Rectal smooth muscle tissue (tissue), 1 donor: ENCODE measurements around the gene MAMDC2.

Experiments used
- H3K27ac ChIP-seq: one replicate; pipeline ENCODE4 v1.7.0; 2013; ENCODE audit warnings: low read depth, low read length, inconsistent platforms
- H3K27me3 ChIP-seq: one replicate; pipeline ENCODE4 v1.7.0; 2013; ENCODE audit warnings: low read length; ENCODE audit not compliant: control insufficient read depth, insufficient read depth
- H3K36me3 ChIP-seq: one replicate; pipeline ENCODE4 v1.7.0; 2013; ENCODE audit warnings: low read length; ENCODE audit not compliant: control insufficient read depth, insufficient read depth
- H3K4me1 ChIP-seq: one replicate; pipeline ENCODE4 v1.7.0; 2013; ENCODE audit warnings: low read length; ENCODE audit not compliant: control insufficient read depth, insufficient read depth
- H3K4me3 ChIP-seq: one replicate; pipeline ENCODE4 v1.7.0; 2013; ENCODE audit warnings: low read length
- H3K9ac ChIP-seq: one replicate; pipeline ENCODE4 v1.7.0; 2013; ENCODE audit warnings: low read length

MAMDC2 gene

GRCh38 chr9:70134360-70134759 is 90.7 kb downstream of the MAMDC2 start:
- peaks cover 2% of the 10 kb centered on the region for H3K4me1 ChIP-seq
- no peak overlapping the region for H3K9ac ChIP-seq
- H3K36me3 ChIP-seq, result no peaks in the 10 kb centered on the region
- H3K4me3 ChIP-seq, result no peak overlapping the region
- peak overlapping the region; percentile 7 for H3K27ac ChIP-seq
- H3K27me3 ChIP-seq, result no peaks in the 10 kb centered on the region

- Histone ChIP-seq H3K9ac (no peak overlapping the region), H3K36me3 (no peaks in the 10 kb centered on the region), H3K4me3 (no peak overlapping the region), H3K4me1 (peaks cover 2% of the 10 kb centered on the region), H3K27ac (no peak overlapping the region), H3K27me3 (no peaks in the 10 kb centered on the region)
Measured at GRCh38 chr9:70135176-70135575, 91.5 kb downstream of the MAMDC2 start.

- H3K4me1 ChIP-seq, result peaks cover 2% of the 10 kb centered on the region
- H3K36me3 ChIP-seq, result no peaks in the 10 kb centered on the region
- no peak overlapping the region for H3K27ac ChIP-seq
- H3K9ac ChIP-seq, result no peak overlapping the region
- no peaks in the 10 kb centered on the region for H3K27me3 ChIP-seq
- no peak overlapping the region for H3K4me3 ChIP-seq
Measured at GRCh38 chr9:70136632-70137031, 93.0 kb downstream of the MAMDC2 start.

GRCh38 chr9:70137577-70137976 is 93.9 kb downstream of the MAMDC2 start:
- peaks cover 2% of the 10 kb centered on the region for H3K4me1 ChIP-seq
- H3K36me3 ChIP-seq, result no peaks in the 10 kb centered on the region
- H3K4me3 ChIP-seq, result no peak overlapping the region
- no peak overlapping the region for H3K27ac ChIP-seq
- no peak overlapping the region for H3K9ac ChIP-seq
- H3K27me3 ChIP-seq, result no peaks in the 10 kb centered on the region

- H3K36me3 ChIP-seq, result peaks cover 3% of the 10 kb centered on the region
- no peak overlapping the region for H3K4me3 ChIP-seq
- H3K4me1 ChIP-seq, result no peaks in the 10 kb centered on the region
- no peaks in the 10 kb centered on the region for H3K27me3 ChIP-seq
- H3K9ac ChIP-seq, result no peak overlapping the region
- no peak overlapping the region for H3K27ac ChIP-seq
Measured at GRCh38 chr9:70142101-70142500, 98.5 kb downstream of the MAMDC2 start.

- H3K27ac ChIP-seq, result peak overlapping the region; percentile 66
- peaks cover 3% of the 10 kb centered on the region for H3K36me3 ChIP-seq
- H3K9ac ChIP-seq, result no peak overlapping the region
- H3K4me3 ChIP-seq, result no peak overlapping the region
- H3K27me3 ChIP-seq, result no peaks in the 10 kb centered on the region
- H3K4me1 ChIP-seq, result no peaks in the 10 kb centered on the region
Measured at GRCh38 chr9:70143394-70144130, 99.9 kb downstream of the MAMDC2 start.

GRCh38 chr9:70144131-70144503 is 100.5 kb downstream of the MAMDC2 start:
- Histone ChIP-seq H3K36me3 (peaks cover 3% of the 10 kb centered on the region), H3K4me1 (no peaks in the 10 kb centered on the region), H3K27ac (no peak overlapping the region), H3K4me3 (no peak overlapping the region), H3K9ac (no peak overlapping the region), H3K27me3 (no peaks in the 10 kb centered on the region)

- no peak overlapping the region for H3K27ac ChIP-seq
- no peak overlapping the region for H3K4me3 ChIP-seq
- H3K36me3 ChIP-seq, result peaks cover 3% of the 10 kb centered on the region
- no peaks in the 10 kb centered on the region for H3K4me1 ChIP-seq
- H3K9ac ChIP-seq, result no peak overlapping the region
- no peaks in the 10 kb centered on the region for H3K27me3 ChIP-seq
Measured at GRCh38 chr9:70145981-70146380, 102.3 kb downstream of the MAMDC2 start.

- no peak overlapping the region for H3K4me3 ChIP-seq
- H3K27ac ChIP-seq, result no peak overlapping the region
- peaks cover 2% of the 10 kb centered on the region for H3K27me3 ChIP-seq
- H3K4me1 ChIP-seq, result peaks cover 7% of the 10 kb centered on the region
- peaks cover 3% of the 10 kb centered on the region for H3K36me3 ChIP-seq
- H3K9ac ChIP-seq, result no peak overlapping the region
Measured at GRCh38 chr9:70147196-70147595, 103.5 kb downstream of the MAMDC2 start.

- peaks cover 2% of the 10 kb centered on the region for H3K27me3 ChIP-seq
- H3K36me3 ChIP-seq, result peaks cover 3% of the 10 kb centered on the region
- H3K27ac ChIP-seq, result no peak overlapping the region
- peaks cover 12% of the 10 kb centered on the region for H3K4me1 ChIP-seq
- H3K9ac ChIP-seq, result no peak overlapping the region
- no peak overlapping the region for H3K4me3 ChIP-seq
Measured at GRCh38 chr9:70147651-70148050, 104.0 kb downstream of the MAMDC2 start.

GRCh38 chr9:70152350-70152749 is 108.7 kb downstream of the MAMDC2 start:
- Histone ChIP-seq H3K4me3 (no peak overlapping the region), H3K36me3 (no peaks in the 10 kb centered on the region), H3K4me1 (peaks cover 12% of the 10 kb centered on the region), H3K27ac (peak overlapping the region; percentile 46), H3K27me3 (peaks cover 2% of the 10 kb centered on the region), H3K9ac (no peak overlapping the region)

GRCh38 chr9:70156729-70157128 is 113.1 kb downstream of the MAMDC2 start:
- peaks cover 2% of the 10 kb centered on the region for H3K27me3 ChIP-seq
- H3K36me3 ChIP-seq, result peaks cover 2% of the 10 kb centered on the region
- H3K27ac ChIP-seq, result no peak overlapping the region
- peaks cover 27% of the 10 kb centered on the region for H3K4me1 ChIP-seq
- no peak overlapping the region for H3K4me3 ChIP-seq
- no peak overlapping the region for H3K9ac ChIP-seq

- Histone ChIP-seq H3K9ac (no peak overlapping the region), H3K27me3 (no peaks in the 10 kb centered on the region), H3K4me3 (no peak overlapping the region), H3K4me1 (peaks cover 21% of the 10 kb centered on the region), H3K27ac (peak overlapping the region; percentile 57), H3K36me3 (peaks cover 2% of the 10 kb centered on the region)
Measured at GRCh38 chr9:70159630-70160029, 116.0 kb downstream of the MAMDC2 start.
